DOHH2 (cell line): Measurements from ENCODE around the gene CMIP.

Experiments used
- H3F3A ChIP-seq: fragments of 200-600 bp; sonication (generic), shearing (Covaris generic); 2 replicates; pipeline ENCODE4 v1.6.0; 2016; ENCODE audit warnings: antibody characterized with exemption, mild to moderate bottlenecking; ENCODE audit not compliant: control insufficient read depth, insufficient read depth
- H3K27ac ChIP-seq: fragments of 200-600 bp; sonication (generic); 2 replicates; pipeline ENCODE4 v1.5.1; 2014; ENCODE audit warnings: low read depth, mild to moderate bottlenecking, low read length, moderate library complexity
- H3K27me3 ChIP-seq: fragments of 200-600 bp; sonication (generic); 2 replicates; pipeline ENCODE4 v1.6.1; 2014; ENCODE audit warnings: mild to moderate bottlenecking, low read length, mixed read lengths; ENCODE audit not compliant: control insufficient read depth
- H3K36me3 ChIP-seq: fragments of 200-600 bp; sonication (generic); 2 replicates; pipeline ENCODE4 v1.6.1; 2014; ENCODE audit warnings: mild to moderate bottlenecking, low read length, moderate library complexity, mixed read lengths; ENCODE audit not compliant: control insufficient read depth
- H3K4me1 ChIP-seq: fragments of 200-600 bp; sonication (generic); 2 replicates; pipeline ENCODE4 v1.6.1; 2014; ENCODE audit warnings: mild to moderate bottlenecking, low read length, mixed read lengths; ENCODE audit not compliant: control insufficient read depth
- H3K4me2 ChIP-seq: fragments of 200-600 bp; sonication (generic); 2 replicates; pipeline ENCODE4 v1.6.0; 2014; ENCODE audit warnings: mild to moderate bottlenecking, low read length, moderate library complexity
- H3K4me3 ChIP-seq: fragments of 200-600 bp; sonication (generic); 2 replicates; pipeline ENCODE4 v1.5.1; 2014; ENCODE audit warnings: mild to moderate bottlenecking, low read length, mixed read lengths
- H3K79me2 ChIP-seq: fragments of 200-600 bp; sonication (generic); 2 replicates; pipeline ENCODE4 v1.6.1; 2014; ENCODE audit warnings: mild to moderate bottlenecking, low read length, mixed read lengths; ENCODE audit not compliant: control insufficient read depth
- H3K9me2 ChIP-seq: fragments of 200-600 bp; sonication (generic); replicated peaks from 2 replicates; pipeline ENCODE4 v1.6.1; 2014; ENCODE audit warnings: mild to moderate bottlenecking, low read length, mixed read lengths; ENCODE audit not compliant: control insufficient read depth
- H3K9me3 ChIP-seq: fragments of 200-600 bp; sonication (generic); 2 replicates; pipeline ENCODE4 v1.6.1; 2014; ENCODE audit warnings: antibody characterized with exemption, low read length, mixed read lengths; ENCODE audit not compliant: control insufficient read depth, insufficient read depth
- H4K20me1 ChIP-seq: fragments of 200-600 bp; sonication (generic); 2 replicates; pipeline ENCODE4 v1.6.0; 2014; ENCODE audit warnings: low read depth, mild to moderate bottlenecking, antibody characterized with exemption, low read length, moderate library complexity; ENCODE audit not compliant: control insufficient read depth, insufficient read depth
- CTCF ChIP-seq: fragments of 200-600 bp; sonication (generic); IDR thresholded peaks from one replicate; pipeline ENCODE4 v1.5.1; 2014; ENCODE audit warnings: antibody characterized with exemption, mild to moderate bottlenecking, low read depth, low read length; ENCODE audit not compliant: poor library complexity, severe bottlenecking
- EZH2phosphoT487 ChIP-seq: fragments of 200-600 bp; sonication (generic); IDR thresholded peaks from 2 replicates; pipeline ENCODE4 v1.6.1; 2017; ENCODE audit warnings: borderline replicate concordance, mild to moderate bottlenecking, antibody characterized with exemption, low read length, moderate library complexity, mixed read lengths

Gene CMIP

GRCh38 chr16:81463296-81463890 lies 18.8 kb downstream of the CMIP start:
- H3K36me3 ChIP-seq, result no peaks in the 10 kb centered on the region
- H3K27ac ChIP-seq, result no peak overlapping the region
- no peaks in the 10 kb centered on the region for H3F3A ChIP-seq

GRCh38 chr16:81464279-81464678 lies 19.7 kb downstream of the CMIP start:
- Histone ChIP-seq H3K9me2 (no peaks in the 10 kb centered on the region), H3K4me3 (no peak overlapping the region), H3K27me3 (no peaks in the 10 kb centered on the region), H3K4me1 (peaks cover 10% of the 10 kb centered on the region), H3F3A (peaks cover under 1% of the 10 kb centered on the region; the same call in 1 of the 2 replicates), H3K9me3 (no peaks in the 10 kb centered on the region), H3K27ac (no peak overlapping the region), H4K20me1 (peaks cover 10% of the 10 kb centered on the region), H3K4me2 (no peak overlapping the region), H3K79me2 (peaks cover 90% of the 10 kb centered on the region), H3K36me3 (no peaks in the 10 kb centered on the region)
- TF ChIP-seq CTCF (no peak), EZH2phosphoT487 (no peak)

More at GRCh38 chr16:81463296-81463890, 18.8 kb downstream of the CMIP start:
- TF ChIP-seq CTCF (no peak), EZH2phosphoT487 (no peak)
- peaks cover 1% of the 10 kb centered on the region for H3K4me1 ChIP-seq
- H3K27me3 ChIP-seq, result no peaks in the 10 kb centered on the region
- H4K20me1 ChIP-seq, result peaks cover 10% of the 10 kb centered on the region
- no peaks in the 10 kb centered on the region for H3K9me2 ChIP-seq
- no peak overlapping the region for H3K4me2 ChIP-seq
- peaks cover 89% of the 10 kb centered on the region for H3K79me2 ChIP-seq
- H3K9me3 ChIP-seq, result no peaks in the 10 kb centered on the region
- H3K4me3 ChIP-seq, result no peak overlapping the region

GRCh38 chr16:81465375-81465943 lies 20.9 kb downstream of the CMIP start:
- no peaks in the 10 kb centered on the region for H3K9me2 ChIP-seq
- H3K27ac ChIP-seq, result no peak overlapping the region
- H4K20me1 ChIP-seq, result peaks cover 10% of the 10 kb centered on the region
- H3K4me3 ChIP-seq, result no peak overlapping the region
- H3K27me3 ChIP-seq, result no peaks in the 10 kb centered on the region
- H3K36me3 ChIP-seq, result peaks cover 3% of the 10 kb centered on the region; the same call in 1 of the 2 replicates
- H3K4me1 ChIP-seq, result peaks cover 22% of the 10 kb centered on the region
- no peaks in the 10 kb centered on the region for H3K9me3 ChIP-seq
- H3K4me2 ChIP-seq, result no peak overlapping the region
- H3F3A ChIP-seq, result peaks cover 11% of the 10 kb centered on the region
- TF ChIP-seq EZH2phosphoT487 (no peak), CTCF (no peak)
- peaks cover 90% of the 10 kb centered on the region for H3K79me2 ChIP-seq
